SKM-1 (cell line): ENCODE results near the gene THYN1.
"Not testable (repeated sequence)": the region's sequence is repeated elsewhere in the genome, so short reads cannot be mapped to it uniquely, and the experiment has no call there.

Source experiments
- DNase-seq: peaks from one replicate; lab custom pipeline; 2025; ENCODE audit not compliant: unreplicated experiment; lab: John Stamatoyannopoulos, UW

THYN1 gene

DNA sequence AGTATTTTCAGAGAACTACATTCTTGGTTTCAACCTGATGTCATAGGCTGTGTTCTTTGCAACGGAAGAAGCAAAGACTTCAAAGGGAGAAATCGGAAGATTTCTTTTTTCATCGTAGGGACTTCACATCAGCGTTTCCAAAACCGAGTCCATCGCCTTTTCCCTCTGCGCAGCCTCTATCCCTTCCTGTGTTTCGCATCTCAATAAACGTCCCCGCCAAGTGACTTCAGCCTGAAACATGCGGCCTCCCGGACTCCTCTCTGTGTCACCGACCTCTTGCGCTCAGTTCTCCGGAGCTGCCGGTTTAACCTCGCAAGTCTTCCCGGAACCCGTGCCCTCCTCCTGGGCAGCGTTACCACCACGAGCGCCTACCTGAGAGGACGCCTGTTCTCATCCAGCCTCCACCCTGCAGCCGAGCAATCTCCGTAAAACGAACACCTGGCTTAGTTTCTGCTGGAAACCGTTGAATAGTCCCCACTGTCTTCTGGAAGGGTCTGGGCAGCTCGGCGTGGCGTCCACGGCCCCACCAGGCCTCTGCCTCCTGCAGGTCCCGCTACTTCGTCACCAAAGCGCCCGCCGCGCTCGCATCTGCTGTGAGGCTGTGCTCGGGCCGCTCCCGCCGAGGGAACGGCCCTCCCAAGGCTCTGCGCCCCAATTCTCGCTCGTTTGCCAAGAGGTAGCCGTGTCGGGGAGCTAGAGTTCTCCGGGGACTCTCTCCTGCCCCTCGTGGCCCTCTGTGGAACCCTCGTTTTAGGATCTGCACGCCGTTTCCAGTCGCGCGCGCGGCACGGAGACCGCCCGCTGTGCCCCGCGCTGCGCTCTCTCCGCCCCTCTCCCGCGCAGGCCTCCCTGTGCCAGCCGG is 22.6 kb upstream of the THYN1 start, which contains the start of gene GLB1L3:
GLB1L3 (plus strand) TSS at position 846 of the 862 bp plus-strand sequence. CDS start 362 bp downstream, outside the sequence.
- DNase-seq = no peak

DNA sequence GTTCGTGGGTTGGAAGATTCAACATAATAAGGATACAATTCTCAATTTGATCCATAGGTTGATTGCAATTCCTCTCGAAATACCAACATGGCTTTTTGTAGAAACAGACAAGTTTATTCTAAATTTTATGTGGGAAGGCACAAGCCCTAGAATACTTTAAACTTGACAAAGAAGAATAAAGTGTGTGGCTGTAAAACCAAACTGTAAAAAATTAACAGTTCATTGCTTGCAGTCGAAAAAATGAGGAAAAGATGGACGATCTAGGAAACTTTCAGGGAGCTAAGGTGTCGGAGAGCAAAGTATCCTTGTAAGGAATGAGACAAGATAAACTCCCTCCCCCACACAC is 22.0 kb upstream of the THYN1 start:
- DNase-seq = no peak

DNA sequence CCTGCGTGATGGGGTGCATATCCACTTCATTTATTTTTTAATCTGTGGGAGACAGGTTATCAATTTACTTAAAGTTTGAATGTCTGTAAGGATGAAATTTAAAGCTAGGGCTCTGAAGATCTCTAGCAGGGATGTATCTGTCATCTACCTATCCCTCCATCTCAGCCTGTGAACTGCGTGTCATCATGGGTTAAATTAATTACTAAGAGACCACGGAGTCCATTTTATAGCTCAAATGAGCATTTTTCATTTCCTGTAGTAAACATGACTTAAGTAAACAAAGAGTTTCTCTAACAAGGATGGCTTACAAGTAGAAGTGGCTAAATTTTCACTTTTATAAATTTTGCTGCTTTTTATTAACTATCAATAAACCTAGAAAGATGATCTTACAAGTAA is 20.2 kb upstream of the THYN1 start:
- no peak for DNase-seq

DNA sequence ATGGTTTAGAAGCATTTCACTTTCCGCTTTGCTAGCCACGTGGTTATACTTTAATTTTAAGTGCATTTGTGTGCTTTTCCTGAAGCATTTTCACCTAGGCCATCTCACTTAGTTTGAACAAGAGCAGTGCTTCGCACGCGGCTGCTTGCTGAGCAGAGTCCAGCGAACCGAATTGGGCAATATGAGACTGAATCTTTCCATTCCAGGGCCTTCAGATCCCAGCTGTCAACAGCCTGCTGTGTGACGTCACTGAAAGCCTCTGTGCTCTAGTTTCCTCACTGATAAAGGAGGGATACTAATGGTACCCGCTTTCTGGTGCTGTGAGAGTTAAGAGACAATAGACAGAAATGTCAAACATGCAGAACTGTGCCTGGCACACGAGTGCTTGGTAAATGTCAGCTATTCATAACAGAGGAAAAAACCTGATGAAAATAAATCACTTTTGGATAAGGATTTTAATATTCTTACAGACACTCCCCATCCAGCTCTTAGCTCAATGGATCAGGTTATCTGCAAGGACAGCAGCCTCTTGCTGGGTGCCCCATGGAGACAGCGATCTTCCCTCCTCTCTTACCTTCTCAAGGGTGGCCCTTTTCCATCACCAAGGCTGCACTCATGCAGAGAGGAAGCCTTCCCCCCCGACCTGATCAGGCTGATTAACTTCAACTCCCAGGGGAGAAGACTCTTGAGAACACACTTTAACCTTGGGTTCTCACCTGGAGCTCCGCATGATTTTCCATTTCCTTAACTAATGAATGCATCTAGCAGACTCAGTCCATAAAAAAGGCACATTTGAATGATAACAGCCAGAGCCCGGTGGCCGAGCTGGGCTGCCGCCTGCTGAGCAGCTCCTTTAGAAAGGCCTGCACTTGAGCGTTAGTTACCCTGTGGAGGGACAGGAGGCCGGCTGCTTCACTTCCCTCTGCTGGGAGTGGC is 19.5 kb upstream of the THYN1 start:
- no peak for DNase-seq

DNA sequence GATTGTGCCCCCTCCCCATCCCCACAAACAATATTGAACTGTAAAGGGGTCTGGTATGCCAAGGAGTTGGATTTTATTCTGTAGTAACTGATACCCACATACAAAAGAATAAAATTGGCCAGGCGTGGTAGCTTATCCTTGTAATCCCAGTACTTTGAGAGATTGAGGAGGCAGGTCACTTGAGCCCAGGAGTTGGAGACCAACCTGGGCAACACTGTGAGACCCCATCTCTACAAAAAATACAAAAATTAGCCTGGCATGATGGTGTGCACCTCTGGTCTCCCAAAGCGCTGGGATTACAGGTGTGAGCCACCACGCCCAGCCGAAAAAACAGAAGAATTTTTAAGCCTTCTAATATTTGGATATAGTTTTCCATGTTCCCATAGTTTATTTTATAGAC is 18.8 kb upstream of the THYN1 start:
- no peak for DNase-seq

DNA sequence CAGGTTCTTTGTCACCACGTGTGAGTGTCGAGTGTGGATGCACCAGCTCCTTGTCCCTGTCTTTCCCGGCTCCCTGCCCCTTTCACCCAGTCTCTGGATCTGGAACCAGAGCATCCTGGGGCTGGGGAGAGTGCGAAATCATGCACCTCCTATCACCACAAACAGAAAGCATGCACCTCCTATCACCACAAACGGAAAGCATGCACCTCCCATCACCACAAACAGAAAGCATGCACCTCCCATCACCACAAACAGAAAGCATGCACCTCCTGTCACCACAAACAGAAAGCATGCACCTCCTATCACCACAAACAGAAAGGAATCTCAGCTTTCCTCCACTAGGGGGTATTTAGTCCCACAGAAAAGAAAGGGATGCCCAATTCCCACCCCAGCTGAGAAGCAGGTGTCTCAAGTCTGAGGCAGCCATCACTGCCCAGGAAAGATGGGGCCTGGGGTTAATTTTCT is 17.1 kb upstream of the THYN1 start:
- DNase-seq = no peak

DNA sequence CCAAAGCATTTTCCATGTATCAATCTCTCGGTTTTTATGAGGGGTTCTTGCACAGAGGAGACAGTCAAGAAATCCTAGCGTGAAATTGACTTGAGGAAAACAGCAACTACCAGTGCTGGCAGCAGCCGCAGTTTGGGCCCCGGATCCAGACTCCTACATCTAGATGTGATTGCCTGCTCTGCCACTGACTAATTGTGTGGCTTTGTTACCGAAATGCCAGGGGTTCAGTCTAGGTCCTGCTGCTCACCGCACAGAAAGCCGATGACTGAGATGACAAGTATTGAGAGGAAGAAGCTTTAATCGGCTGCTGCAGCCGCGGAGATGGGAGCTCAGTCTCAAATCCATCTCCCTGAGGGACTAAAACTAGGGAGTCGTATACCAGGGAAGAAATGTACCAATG is 14.8 kb upstream of the THYN1 start:
- DNase-seq = no peak

DNA sequence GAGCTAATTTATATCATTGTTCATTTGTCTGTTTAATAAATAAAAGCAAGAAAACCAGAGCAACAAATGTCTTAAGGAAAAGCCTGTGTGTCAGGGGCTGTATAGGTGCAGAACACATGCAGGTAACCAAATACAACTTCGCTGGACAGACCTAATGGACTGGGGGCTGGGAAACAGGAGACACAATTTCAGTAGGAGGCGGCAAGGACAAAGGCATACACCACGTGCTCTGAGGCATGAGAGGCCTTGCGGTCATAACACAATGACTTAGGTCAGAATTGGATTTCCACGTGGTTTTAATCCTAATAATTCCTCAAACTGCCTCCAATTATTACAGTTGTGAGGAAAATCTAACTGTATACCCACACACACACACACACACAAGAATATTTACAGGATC is 14.3 kb upstream of the THYN1 start:
- DNase-seq = no peak

DNA sequence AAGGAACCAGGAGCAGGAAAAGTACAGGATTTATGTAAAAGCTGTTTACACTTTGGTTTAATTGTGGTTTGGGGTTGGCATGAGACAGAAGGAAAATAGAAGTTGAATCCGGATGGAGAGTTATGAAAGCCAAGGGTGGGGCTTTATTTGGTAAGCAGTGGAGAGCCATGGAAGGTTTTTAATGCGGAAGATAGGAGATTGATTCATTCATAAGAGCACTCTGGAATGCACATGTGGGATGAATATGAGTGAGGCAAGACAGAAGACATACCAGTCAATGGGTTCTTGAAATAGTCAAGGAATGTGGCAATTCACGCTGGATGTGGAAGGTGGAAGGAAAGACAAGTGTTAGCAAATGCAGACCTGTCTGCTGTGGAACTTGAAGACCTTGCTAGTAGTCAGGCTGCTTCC is 13.7 kb upstream of the THYN1 start:
- no peak for DNase-seq

DNA sequence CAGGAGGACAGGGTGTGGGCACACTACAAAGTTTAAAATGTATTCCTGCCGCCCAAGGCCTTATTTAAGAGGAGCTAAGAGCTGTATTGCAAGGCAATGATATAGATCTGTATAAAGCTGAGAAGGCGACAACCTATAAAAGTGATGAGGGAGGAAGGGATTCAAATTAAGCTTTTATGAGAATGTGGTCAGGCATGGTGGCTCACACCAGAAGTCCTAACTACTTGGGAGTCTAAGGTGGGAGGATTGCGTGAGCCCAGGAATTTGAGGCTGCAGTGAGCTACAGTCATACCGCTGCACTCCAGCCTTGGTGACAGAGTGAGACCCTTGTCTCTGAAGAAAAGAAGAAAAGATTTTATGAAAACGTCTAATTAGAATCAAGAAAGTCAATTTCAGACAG is 13.3 kb upstream of the THYN1 start:
- DNase-seq = no peak

DNA sequence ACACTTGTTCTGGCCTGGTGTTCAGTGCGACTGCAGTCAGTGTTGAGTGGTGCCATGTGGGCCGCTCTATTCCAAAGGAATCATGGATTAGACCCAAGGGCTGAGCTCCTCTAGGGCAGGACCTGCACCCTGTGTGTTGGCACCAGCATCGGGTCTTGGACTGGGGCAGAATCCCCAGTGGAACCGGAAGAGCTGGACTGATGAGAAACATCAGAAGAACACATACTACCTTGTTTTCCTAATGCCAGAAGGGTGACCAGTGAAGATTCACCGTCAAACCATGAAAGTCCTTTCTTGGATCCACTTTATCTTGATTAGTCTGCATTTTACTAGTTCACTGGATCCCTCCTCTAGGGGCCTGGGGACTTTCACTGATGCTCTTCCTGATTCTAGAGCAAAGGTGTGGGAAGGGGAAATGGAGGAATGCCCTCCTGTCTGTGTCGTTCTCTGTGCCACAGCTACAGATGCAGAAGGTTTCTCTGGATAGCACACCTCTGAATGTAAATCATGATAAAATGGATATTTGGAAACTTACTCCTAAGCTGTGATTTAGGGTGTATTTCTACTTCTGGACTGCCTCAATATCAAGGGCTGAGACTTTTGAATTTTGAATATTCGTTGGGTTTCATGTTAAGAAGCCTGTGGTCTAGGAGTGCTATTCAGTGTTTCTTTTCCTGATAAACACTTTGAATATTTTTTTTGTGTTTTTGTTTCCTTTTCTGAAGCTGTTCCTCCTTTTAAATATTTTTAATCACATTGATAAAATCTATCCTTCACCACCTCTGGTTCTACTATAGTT is 12.0 kb upstream of the THYN1 start:
- no peak for DNase-seq

GRCh38 chr11:134261626-134262488 is 8.7 kb upstream of the THYN1 start:
- DNase-seq = peak; percentile 11

DNA sequence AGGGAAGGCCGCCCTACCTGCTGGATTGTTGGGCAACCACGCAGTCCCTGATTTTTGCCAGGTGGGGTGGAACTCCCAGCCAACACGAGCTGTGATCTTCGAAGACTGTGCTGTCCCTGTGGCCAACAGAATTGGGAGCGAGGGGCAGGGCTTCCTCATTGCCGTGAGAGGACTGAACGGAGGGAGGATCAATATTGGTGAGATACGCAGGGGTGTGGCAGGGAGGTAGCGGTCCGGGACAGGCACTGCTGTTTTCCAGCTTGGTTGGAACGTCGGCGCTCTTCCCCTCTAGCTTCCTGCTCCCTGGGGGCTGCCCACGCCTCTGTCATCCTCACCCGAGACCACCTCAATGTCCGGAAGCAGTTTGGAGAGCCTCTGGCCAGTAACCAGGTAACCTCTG is 7.8 kb upstream of the THYN1 start:
- DNase-seq = no peak

- peak; percentile 4 for DNase-seq
Measured at GRCh38 chr11:134260503-134260902, 7.4 kb upstream of the THYN1 start.

- no peak for DNase-seq
Measured at GRCh38 chr11:134258577-134258976, 5.4 kb upstream of the THYN1 start.

- DNase-seq = no peak
Measured at GRCh38 chr11:134257101-134257500, 3.9 kb upstream of the THYN1 start.

DNA sequence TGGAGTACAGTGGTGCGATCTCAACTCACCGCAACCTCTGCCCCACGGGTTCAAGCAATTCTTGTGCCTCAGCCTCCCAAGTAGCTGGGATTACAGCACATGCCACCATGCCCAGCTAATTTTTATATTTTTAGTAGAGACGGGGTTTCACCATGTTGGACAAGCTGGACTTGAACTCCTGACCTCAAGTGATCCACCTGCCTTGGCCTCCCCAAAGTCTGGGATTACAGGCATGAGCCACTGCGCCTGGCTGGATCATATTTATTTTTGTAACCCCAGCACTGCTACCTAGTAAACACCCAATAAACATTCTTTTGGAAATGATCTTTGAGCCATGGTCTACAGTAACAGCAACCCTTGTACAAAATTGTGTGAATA is 2.0 kb upstream of the THYN1 start:
- DNase-seq = not testable (repeated sequence)

GRCh38 chr11:134254433-134255183 is 1.5 kb upstream of the THYN1 start:
- no peak for DNase-seq
